Activated CD8-positive, alpha-beta T cell treated with anti-CD3 and anti-CD28 coated beads for 36 hours (primary cell): Measurements from ENCODE around the gene VRK3. TPM values are rescaled to one million over a fixed set of nuclear protein-coding genes. Genes with fewer than 3 reads are reported as not detected.

Source experiments
- ATAC-seq: fragments of 200-7000 bp; cut with Tn5 transposase; one replicate; pipeline ENCODE4 v1.10.0; 2021; ENCODE audit warnings: mild to moderate bottlenecking, moderate library complexity
- CTCF ChIA-PET: fragments of 350-600 bp; sonication (Branson Sonifier 250); formaldehyde crosslinking; loops from one replicate; lab custom pipeline; 2021; ENCODE audit warnings: antibody characterized with exemption; lab: Charles Lee
- POLR2A ChIA-PET: fragments of 350-600 bp; sonication (Branson Sonifier 250); formaldehyde crosslinking; loops from one replicate; lab custom pipeline; 2021; ENCODE audit warnings: antibody characterized with exemption; lab: Charles Lee
- DNase-seq: peaks from one replicate; pipeline ENCODE4 v3.0.0-alpha.2; 2020
- H3K27ac Mint-ChIP-seq: one replicate; pipeline ENCODE4 v1.8.0; 2021; ENCODE audit warnings: mild to moderate bottlenecking, mixed read lengths
- H3K27me3 Mint-ChIP-seq: one replicate; pipeline ENCODE4 v1.8.0; 2021; ENCODE audit warnings: mixed read lengths
- H3K36me3 Mint-ChIP-seq: one replicate; pipeline ENCODE4 v1.8.0; 2021; ENCODE audit warnings: low read depth, mixed read lengths
- H3K4me1 Mint-ChIP-seq: one replicate; pipeline ENCODE4 v1.8.0; 2021; ENCODE audit warnings: low read depth, mixed read lengths
- H3K4me3 Mint-ChIP-seq: one replicate; pipeline ENCODE4 v1.8.0; 2021; ENCODE audit warnings: mild to moderate bottlenecking, moderate library complexity, mixed read lengths
- H3K9me3 Mint-ChIP-seq: one replicate; pipeline ENCODE4 v1.8.0; 2021; ENCODE audit warnings: mixed read lengths
- CTCF ChIP-seq: fragments of 200-600 bp; IDR thresholded peaks from one replicate; pipeline ENCODE4 v1.8.0; 2022; ENCODE audit warnings: antibody characterized with exemption, mild to moderate bottlenecking
- intact Hi-C: fragments of 100-400 bp; cut with micrococcal nuclease; formaldehyde crosslinking; loops from one replicate; pipeline ENCODE4 v1.10.0; 2022
- total RNA-seq, 2 experiments: library from RNA; stranded (reverse); gene quantifications; one replicate each; pipeline ENCODE4 v1.2.3, GENCODE V29; 2021

VRK3 gene
- total RNA-seq, 2 experiments from 2014 or later = 37.4 to 38.0 TPM

GRCh38 chr19:50007170-50007569, 18.0 kb downstream of the VRK3 start:
- H3K27ac Mint-ChIP-seq = no peak overlapping the region
- DNase-seq (no peak), ATAC-seq (no peak)
- H3K9me3 Mint-ChIP-seq = no peaks in the 10 kb centered on the region
- no peak overlapping the region for H3K4me3 Mint-ChIP-seq
- H3K36me3 Mint-ChIP-seq = peaks cover 32% of the 10 kb centered on the region
- ChIA-PET POLR2A (no interaction called here), CTCF (no interaction called here)
- TF ChIP-seq CTCF = no peak
- no peaks in the 10 kb centered on the region for H3K27me3 Mint-ChIP-seq
- H3K4me1 Mint-ChIP-seq = peaks cover 25% of the 10 kb centered on the region
- intact Hi-C loops = no loop called here

GRCh38 chr19:50005428-50005827, 19.7 kb downstream of the VRK3 start:
- DNase-seq = peak; percentile 42
- Mint-ChIP-seq H3K9me3 (no peaks in the 10 kb centered on the region), H3K4me3 (no peak overlapping the region), H3K27ac (no peak overlapping the region), H3K27me3 (no peaks in the 10 kb centered on the region), H3K4me1 (peaks cover 30% of the 10 kb centered on the region), H3K36me3 (peaks cover 35% of the 10 kb centered on the region)
- no peak for TF ChIP-seq CTCF
- CTCF ChIA-PET = no interaction called here
- POLR2A ChIA-PET = no interaction called here
- intact Hi-C loops = no loop called here
- ATAC-seq = no peak

GRCh38 chr19:50003810-50004419, 21.3 kb downstream of the VRK3 start:
- H3K9me3 Mint-ChIP-seq = no peaks in the 10 kb centered on the region
- H3K27me3 Mint-ChIP-seq = no peaks in the 10 kb centered on the region
- peaks cover 40% of the 10 kb centered on the region for H3K36me3 Mint-ChIP-seq
- H3K4me1 Mint-ChIP-seq = peaks cover 36% of the 10 kb centered on the region
- ATAC-seq (peak; percentile 87), DNase-seq (peak; percentile 73)
- no peak for TF ChIP-seq CTCF
- POLR2A ChIA-PET = interaction anchor here (0.6 to 0.9 kb wide), 3 partner anchors 9 to 348 kb away, joined by 3 read pairs; no protein-coding TSS in a partner anchor
- CTCF ChIA-PET = no interaction called here
- intact Hi-C loops = no loop called here
- no peak overlapping the region for H3K4me3 Mint-ChIP-seq
- no peak overlapping the region for H3K27ac Mint-ChIP-seq

GRCh38 chr19:50003254-50003788, 21.9 kb downstream of the VRK3 start:
- POLR2A ChIA-PET = interaction anchor here (0.6 to 0.9 kb wide), 3 partner anchors 8 to 347 kb away, joined by 3 read pairs; no protein-coding TSS in a partner anchor
- Mint-ChIP-seq H3K27ac (no peak overlapping the region), H3K36me3 (peaks cover 39% of the 10 kb centered on the region), H3K4me1 (peaks cover 36% of the 10 kb centered on the region), H3K9me3 (no peaks in the 10 kb centered on the region), H3K27me3 (no peaks in the 10 kb centered on the region), H3K4me3 (no peak overlapping the region)
- intact Hi-C loops = no loop called here
- no peak for DNase-seq
- TF ChIP-seq CTCF = no peak
- CTCF ChIA-PET = interaction anchor here (1.0 to 1.5 kb wide), 2 partner anchors 65 to 66 kb away, joined by 3 to 6 read pairs; no protein-coding TSS in a partner anchor
- no peak for ATAC-seq

- CTCF ChIA-PET = interaction anchor here (1.0 to 1.5 kb wide), 2 partner anchors 64 to 65 kb away, joined by 3 to 6 read pairs; no protein-coding TSS in a partner anchor
- POLR2A ChIA-PET = no interaction called here
- H3K9me3 Mint-ChIP-seq = no peaks in the 10 kb centered on the region
- ATAC-seq (no peak), DNase-seq (no peak)
- H3K4me3 Mint-ChIP-seq = no peak overlapping the region
- H3K4me1 Mint-ChIP-seq = peaks cover 36% of the 10 kb centered on the region
- intact Hi-C loops = no loop called here
- no peak for TF ChIP-seq CTCF
- H3K27me3 Mint-ChIP-seq = no peaks in the 10 kb centered on the region
- peaks cover 37% of the 10 kb centered on the region for H3K36me3 Mint-ChIP-seq
- no peak overlapping the region for H3K27ac Mint-ChIP-seq
These were observed 22.7 kb downstream of the VRK3 start for GRCh38 chr19:50002386-50002960.
